Measurements from ENCODE around the gene ERFL.
A peak's percentile ranks its signal among the peaks of the same experiment; 100 is the strongest.

DNA sequence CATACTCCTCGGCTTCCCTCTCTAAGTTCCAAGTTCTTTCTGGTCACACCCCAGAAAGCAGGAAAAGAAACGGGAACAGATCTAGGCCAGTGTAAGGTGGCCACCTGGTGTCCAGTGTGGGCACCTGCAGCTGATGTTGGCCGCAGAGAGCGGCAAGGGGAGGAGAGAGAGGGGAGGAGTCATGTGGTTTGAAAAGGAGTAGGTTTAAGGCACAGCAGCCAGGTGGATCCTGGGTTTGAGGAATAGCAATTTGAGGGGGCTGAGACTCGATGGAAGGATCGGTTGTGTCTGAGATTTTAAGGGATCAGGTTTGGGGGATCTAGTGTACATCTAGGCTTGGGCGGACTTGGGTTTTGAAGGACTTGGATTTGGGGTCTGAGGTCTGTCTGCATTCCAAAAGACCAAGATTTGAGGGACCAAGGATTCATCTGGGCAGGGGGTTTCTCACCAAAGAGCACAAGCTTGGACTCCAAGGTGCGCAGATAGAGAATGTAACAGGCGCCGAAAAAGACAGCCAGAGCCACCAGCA is 29.7 kb upstream of the ERFL start:
- TF ChIP-seq CTCF (IDR thresholded peaks at IDR 0.05) (peak; percentile 63 to 87 (median 79)), POLR2A (IDR thresholded peaks at IDR 0.05) (no peak)

All from adrenal gland (tissue), 5 donors.